Endothelial cell of umbilical vein (primary cell): ENCODE data around the gene FNBP1. TPM values are rescaled to one million over a fixed set of nuclear protein-coding genes. Genes with fewer than 3 reads are reported as not detected.

Experiments
- BruUV-seq: library from RNA; stranded (reverse); fragments of 400-500 nt; replicated peaks from 2 replicates; lab custom pipeline; 2021; lab: Mats Ljungman, UMichigan
- CTCF ChIA-PET: fragments of 300-600, 350-600 bp; sonication (Branson Sonifier 250); formaldehyde crosslinking; loops from one replicate; lab custom pipeline; 2021; ENCODE audit warnings: antibody characterized with exemption, inconsistent platforms; lab: Charles Lee
- POLR2A ChIA-PET: fragments of 300-600, 350-600 bp; sonication (Branson Sonifier 250); formaldehyde crosslinking; loops from one replicate; lab custom pipeline; 2021; ENCODE audit warnings: antibody characterized with exemption, inconsistent platforms; lab: Charles Lee
- DNase-seq: peaks from one replicate; pipeline ENCODE4 v3.0.0-alpha.2; 2011; ENCODE audit warnings: low read depth, low spot score
- FAIRE-seq: peaks from 2 replicates; lab custom pipeline; 2011; peaks lifted over from hg19 to GRCh38; lab: Jason Lieb, UNC
- H2AFZ ChIP-seq: 2 replicates; pipeline ENCODE4 v1.6.0; 2012; ENCODE audit warnings: low read depth, low read length, control low read depth, inconsistent platforms
- H3K27ac ChIP-seq: 2 replicates; pipeline ENCODE4 v1.5.1; 2011; ENCODE audit warnings: low read depth, mild to moderate bottlenecking, control low read depth, low read length, moderate library complexity; ENCODE audit not compliant: insufficient read depth
- H3K27me3 ChIP-seq, 2 experiments: 2 replicates each; pipeline versions ENCODE4 v1.6.0 to v1.6.1; 2011; ENCODE audit warnings: low read length in 2 of 2, mixed read lengths in 1 of 2; ENCODE audit not compliant: control insufficient read depth in 2 of 2, insufficient read depth in 2 of 2
- H3K36me3 ChIP-seq, 2 experiments: 2 replicates in 1 of 2; 3 replicates in 1 of 2; pipeline ENCODE4 v1.5.1; 2011; ENCODE audit warnings: low read length in 2 of 2, mild to moderate bottlenecking in 1 of 2, moderate library complexity in 1 of 2; ENCODE audit not compliant: control insufficient read depth in 2 of 2, insufficient read depth in 2 of 2; ENCODE audit errors: extremely low read depth in 1 of 2
- H3K4me1 ChIP-seq: 3 replicates; pipeline ENCODE4 v1.5.1; 2011; ENCODE audit warnings: mild to moderate bottlenecking, low read length; ENCODE audit not compliant: control insufficient read depth, insufficient read depth; ENCODE audit errors: extremely low read depth
- H3K4me2 ChIP-seq: 2 replicates; pipeline ENCODE4 v1.6.1; 2011; ENCODE audit warnings: low read length, control low read depth, mixed read lengths; ENCODE audit not compliant: insufficient read depth
- H3K4me3 ChIP-seq, 3 experiments: fragments of 200-600 bp in 1 of 3; sonication (generic), shearing (Covaris generic) in 1 of 3; replicated peaks in 1 of 3; 2 replicates each; pipeline ENCODE4 v1.5.1; 2011 to 2016; ENCODE audit warnings: control low read depth in 3 of 3, low read length in 3 of 3, mild to moderate bottlenecking in 2 of 3, inconsistent platforms in 1 of 3, low read depth in 1 of 3, moderate library complexity in 1 of 3; ENCODE audit not compliant: insufficient read depth in 1 of 3
- H3K79me2 ChIP-seq: 2 replicates; pipeline ENCODE4 v1.6.0; 2012; ENCODE audit warnings: low read length, inconsistent platforms; ENCODE audit not compliant: control insufficient read depth, insufficient read depth
- H3K9ac ChIP-seq: replicated peaks from 2 replicates; pipeline ENCODE3; 2011; ENCODE audit warnings: low read length, control low read depth; ENCODE audit not compliant: insufficient read depth; ENCODE audit errors: extremely low read depth
- H3K9me1 ChIP-seq: replicated peaks from 3 replicates; pipeline ENCODE4 v1.6.0; 2011; ENCODE audit warnings: mild to moderate bottlenecking, low read length; ENCODE audit not compliant: control insufficient read depth, insufficient read depth; ENCODE audit errors: extremely low read depth
- H3K9me3 ChIP-seq: replicated peaks from 2 replicates; pipeline ENCODE4 v1.5.1; 2012; ENCODE audit warnings: low read length, inconsistent platforms; ENCODE audit not compliant: control insufficient read depth, insufficient read depth
- H4K20me1 ChIP-seq: replicated peaks from 2 replicates; pipeline ENCODE3; 2011; ENCODE audit warnings: mild to moderate bottlenecking, low read length; ENCODE audit not compliant: control insufficient read depth, insufficient read depth; ENCODE audit errors: extremely low read depth
- EZH2 ChIP-seq: IDR thresholded peaks from 2 replicates; pipeline ENCODE4 v1.6.1; 2012; ENCODE audit warnings: borderline replicate concordance, low read depth, mild to moderate bottlenecking, moderate library complexity, low read length, inconsistent platforms; ENCODE audit not compliant: severe bottlenecking
- GATA2 ChIP-seq: IDR thresholded peaks from 2 replicates; pipeline ENCODE4 v1.7.0; 2011; ENCODE audit warnings: low read depth, mild to moderate bottlenecking, moderate library complexity, mixed read lengths, low read length; ENCODE audit not compliant: insufficient read length, insufficient read depth
- POLR2AphosphoS5 ChIP-seq: IDR thresholded peaks from 2 replicates; pipeline ENCODE4 v1.6.1; 2012; ENCODE audit warnings: low read depth, mild to moderate bottlenecking, control low read depth, low read length, moderate library complexity; ENCODE audit not compliant: insufficient read depth
- dilution Hi-C: fragments of 300-500 bp; cut with MboI; formaldehyde crosslinking; loops from one replicate; pipeline ENCODE4 v1.15.0; 2019; ENCODE audit warnings: low sequenced_read_pairs; ENCODE audit not compliant: extremely low pct_ligation_motif_present
- intact Hi-C: fragments of 100-400 bp; cut with micrococcal nuclease; formaldehyde crosslinking; loops from one replicate; pipeline ENCODE4 v1.10.0; 2022
- polyA plus RNA-seq, 4 experiments: library from polyadenylated mRNA; depleted of rRNA in 3 of 4; stranded (reverse) in 3 of 4; unstranded in 1 of 4; fragments of >200 nt; gene quantifications; 2 replicates each; pipeline versions ENCODE4 v1.2.1 to v1.2.3, GENCODE V29; 2011 to 2012; ENCODE audit warnings: missing spikeins in 1 of 4
- total RNA-seq: library from RNA; stranded (reverse); gene quantifications from 2 replicates; pipeline ENCODE4 v1.2.3, GENCODE V29; 2021
- TF ChIP-seq, protein P1 (sequence below): IDR thresholded peaks from 2 replicates; pipeline ENCODE4 v1.6.1; 2011; ENCODE audit not compliant: insufficient read depth, insufficient read length

Gene FNBP1
- total and polyA plus RNA-seq, 2 donors (not counting 3 experiments of a cell fraction or from before 2014, with no cell fraction given): 10.9 to 43.9 TPM

DNA sequence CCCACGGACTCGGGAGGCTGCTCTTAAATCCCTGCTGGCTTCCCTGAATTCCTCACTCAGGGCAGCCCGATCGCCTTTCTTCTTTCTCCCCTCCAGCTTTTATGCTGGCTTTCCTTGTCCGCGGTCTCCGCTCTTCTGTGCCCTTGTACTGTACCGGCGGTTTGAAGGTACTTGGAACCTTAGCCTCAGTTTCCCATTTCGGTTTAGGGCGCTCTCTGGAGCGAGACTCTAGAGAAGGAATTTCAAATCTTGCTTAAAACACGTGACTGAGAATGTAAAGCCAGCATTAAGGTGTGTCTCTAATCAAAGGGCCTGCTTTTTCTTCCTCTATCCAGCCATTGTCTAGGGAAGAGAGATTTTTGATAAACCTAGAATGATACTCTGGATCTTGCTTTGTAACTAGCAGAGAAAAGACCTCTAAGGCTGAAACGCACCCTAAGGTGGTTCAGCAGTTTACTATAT is 11.4 kb upstream of the FNBP1 start:
- peak overlapping the region; percentile 94 for H3K27ac ChIP-seq
- FAIRE-seq (peak; percentile 60), DNase-seq (peak; percentile 35)
- H2AFZ ChIP-seq: peak overlapping the region; percentile 97
- H4K20me1 ChIP-seq: no peaks in the 10 kb centered on the region
- H3K9ac ChIP-seq: peak overlapping the region; percentile 97
- TF ChIP-seq GATA2: no peak
- TF ChIP-seq, protein P1, sequence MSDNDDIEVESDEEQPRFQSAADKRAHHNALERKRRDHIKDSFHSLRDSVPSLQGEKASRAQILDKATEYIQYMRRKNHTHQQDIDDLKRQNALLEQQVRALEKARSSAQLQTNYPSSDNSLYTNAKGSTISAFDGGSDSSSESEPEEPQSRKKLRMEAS: no peak
- TF ChIP-seq EZH2: no peak
- no peak for TF ChIP-seq POLR2AphosphoS5
- peaks cover 46% of the 10 kb centered on the region for H3K79me2 ChIP-seq
- no peaks in the 10 kb centered on the region for H3K9me3 ChIP-seq
- CTCF ChIA-PET: interaction anchor here (1.7 kb wide), 1 partner anchor 14 kb away, joined by 3 read pairs; no protein-coding TSS in a partner anchor
- H3K4me2 ChIP-seq: peak overlapping the region; percentile 100
- no peaks in the 10 kb centered on the region for H3K36me3 ChIP-seq
- H3K9me1 ChIP-seq: no peaks in the 10 kb centered on the region
- TSS peak; percentile 62 for BruUV-seq
- POLR2A ChIA-PET: no interaction called here
- peaks cover 15% of the 10 kb centered on the region for H3K4me1 ChIP-seq
- dilution Hi-C loops (no loop called here), intact Hi-C loops (no loop called here)
- H3K4me3 ChIP-seq: peak overlapping the region; percentile 73 to 98 (median 96)
- no peaks in the 10 kb centered on the region for H3K27me3 ChIP-seq
